Epidermal melanocyte (primary cell): Measurements from ENCODE around the gene SSH3.

Source experiments
- DNase-seq: peaks from one replicate; pipeline ENCODE4 v3.0.0; 2011; ENCODE audit warnings: low spot score; ENCODE audit not compliant: insufficient read length

SSH3 gene

GRCh38 chr11:67279589-67280340 lies 23.6 kb upstream of the SSH3 start:
- no peak for DNase-seq

GRCh38 chr11:67280341-67280787 lies 23.0 kb upstream of the SSH3 start:
- DNase-seq, result no peak

GRCh38 chr11:67280788-67281551 lies 22.4 kb upstream of the SSH3 start:
- DNase-seq, result no peak

- DNase-seq, result no peak
Measured at GRCh38 chr11:67281552-67282150, 21.7 kb upstream of the SSH3 start.

- no peak for DNase-seq
Measured at GRCh38 chr11:67282155-67282875, 21.0 kb upstream of the SSH3 start.

DNA sequence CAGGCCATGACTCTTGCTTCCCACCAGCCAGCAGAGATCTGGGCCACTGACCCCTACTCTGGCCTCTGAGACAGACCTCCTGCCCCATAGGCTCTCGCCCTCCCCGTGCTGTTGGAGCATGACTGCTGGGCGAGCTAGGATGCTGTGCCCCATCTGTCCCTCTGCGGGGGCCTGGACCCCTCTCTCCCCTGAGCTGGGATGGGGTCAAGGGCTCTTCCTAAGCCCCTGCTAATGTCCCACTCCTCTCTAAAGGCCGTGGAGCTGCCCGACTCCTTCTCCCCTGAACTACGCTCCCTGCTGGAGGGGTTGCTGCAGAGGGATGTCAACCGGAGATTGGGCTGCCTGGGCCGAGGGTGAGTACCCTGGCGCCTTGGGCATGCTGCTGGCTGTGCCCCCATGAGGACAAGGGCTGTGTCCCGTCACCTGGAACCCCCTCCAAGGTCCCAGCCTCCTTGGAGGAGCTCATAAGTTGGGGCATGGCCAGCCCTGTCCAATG lies 20.4 kb upstream of the SSH3 start:
- DNase-seq, result no peak

- no peak for DNase-seq
Measured at GRCh38 chr11:67283481-67283963, 19.8 kb upstream of the SSH3 start.

- DNase-seq, result no peak
Measured at GRCh38 chr11:67284811-67285540, 18.4 kb upstream of the SSH3 start.

GRCh38 chr11:67285541-67286498 lies 17.5 kb upstream of the SSH3 start:
- DNase-seq, result no peak

- DNase-seq, result no peak
Measured at GRCh38 chr11:67286621-67287333, 16.6 kb upstream of the SSH3 start.

DNA sequence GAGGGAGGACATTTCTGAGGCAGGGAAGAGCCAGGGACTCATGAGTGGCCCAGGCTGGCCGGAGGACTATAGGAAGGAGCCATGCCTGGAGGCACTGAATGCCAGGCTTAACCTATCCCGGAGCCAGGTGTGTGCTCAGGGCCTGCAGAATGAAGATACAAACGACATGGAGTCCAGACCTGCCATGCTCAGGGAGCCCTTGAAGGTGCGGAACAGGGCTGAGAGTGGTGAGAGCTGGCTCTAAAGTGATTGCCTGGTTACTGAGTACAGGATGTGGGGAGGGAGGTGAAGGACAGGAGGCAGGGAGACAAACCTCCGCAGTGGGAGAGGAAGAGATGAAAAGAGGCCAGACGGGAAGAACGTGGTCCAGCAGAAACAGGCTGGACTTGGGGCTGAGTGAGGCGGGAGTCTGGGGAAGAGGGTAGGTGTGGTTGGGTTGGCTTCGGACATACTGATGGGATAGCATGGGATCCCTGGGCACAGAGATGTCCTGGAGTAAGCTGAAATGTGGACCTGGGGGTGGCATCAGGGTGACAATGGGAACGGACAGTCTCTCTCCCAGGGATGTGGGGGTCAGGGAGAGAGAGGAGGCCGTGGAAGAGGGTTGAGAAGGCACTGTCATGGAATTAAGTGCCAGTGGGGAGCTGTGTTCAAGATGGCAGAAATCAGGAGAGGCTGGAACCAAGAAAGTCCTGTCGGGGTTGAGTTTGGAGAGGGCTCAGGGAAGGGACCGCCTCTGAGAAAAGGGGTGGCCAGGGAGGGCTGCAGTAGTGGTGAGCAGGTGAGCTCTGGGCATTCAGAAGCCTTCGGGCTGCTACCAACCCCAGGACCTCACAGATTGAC lies 15.8 kb upstream of the SSH3 start:
- no peak for DNase-seq

GRCh38 chr11:67288198-67288451 lies 15.2 kb upstream of the SSH3 start:
- no peak for DNase-seq

- peak; percentile 95 for DNase-seq
Measured at GRCh38 chr11:67288452-67289225, 14.7 kb upstream of the SSH3 start.

DNA sequence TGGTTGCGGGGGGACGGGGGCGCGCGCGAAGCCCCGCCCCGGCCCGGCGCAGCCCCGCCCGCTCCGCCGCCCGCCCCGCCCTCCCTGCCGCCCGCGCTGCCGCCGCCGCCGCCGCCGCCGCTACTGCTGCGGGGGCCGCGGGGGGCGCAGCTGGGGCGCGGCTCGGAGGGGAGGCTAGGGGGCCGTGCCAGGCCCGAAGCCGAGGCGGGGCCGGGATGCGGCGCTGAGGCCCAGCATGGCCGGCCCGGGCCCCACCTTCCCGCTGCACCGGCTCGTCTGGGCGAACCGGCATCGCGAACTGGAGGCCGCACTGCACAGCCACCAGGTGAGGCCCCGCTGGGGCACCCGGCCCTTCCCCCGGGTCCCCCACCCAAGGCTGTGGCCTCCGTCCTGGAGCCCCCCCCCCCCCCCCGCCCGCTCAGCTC lies 14.1 kb upstream of the SSH3 start, which contains the start of gene ANKRD13D:
Gene ANKRD13D (plus strand): TSS at position 78 of the 425 bp plus-strand sequence. CDS start 158 bp downstream, at position 236.
- DNase-seq, result no peak

GRCh38 chr11:67289651-67290479 lies 13.5 kb upstream of the SSH3 start:
- DNase-seq, result no peak

GRCh38 chr11:67290801-67291200 lies 12.5 kb upstream of the SSH3 start:
- DNase-seq, result no peak
